ENCODE measurements around the gene ERBB4.

ERBB4 gene

GRCh38 chr2:211331736-211332135, 1206.9 kb downstream of the ERBB4 start:
- no peak for DNase-seq (ENCODE audit: low read depth)

- no peak for DNase-seq (ENCODE audit: low read depth)
Measured at GRCh38 chr2:211329882-211330281, 1208.7 kb downstream of the ERBB4 start.

- DNase-seq (ENCODE audit: low read depth), result no peak
Measured at GRCh38 chr2:211329421-211329820, 1209.2 kb downstream of the ERBB4 start.

- no peak for DNase-seq (ENCODE audit: low read depth)
Measured at GRCh38 chr2:211328126-211328525, 1210.5 kb downstream of the ERBB4 start.
